ENCODE measurements around the gene FCHSD2. TPM values are rescaled to one million over a fixed set of nuclear protein-coding genes. Genes with fewer than 3 reads are reported as not detected.

FCHSD2 gene
- total RNA-seq, 4 donors from 2014 or later, result 20.4 to 42.4 (median 26.4) TPM

DNA sequence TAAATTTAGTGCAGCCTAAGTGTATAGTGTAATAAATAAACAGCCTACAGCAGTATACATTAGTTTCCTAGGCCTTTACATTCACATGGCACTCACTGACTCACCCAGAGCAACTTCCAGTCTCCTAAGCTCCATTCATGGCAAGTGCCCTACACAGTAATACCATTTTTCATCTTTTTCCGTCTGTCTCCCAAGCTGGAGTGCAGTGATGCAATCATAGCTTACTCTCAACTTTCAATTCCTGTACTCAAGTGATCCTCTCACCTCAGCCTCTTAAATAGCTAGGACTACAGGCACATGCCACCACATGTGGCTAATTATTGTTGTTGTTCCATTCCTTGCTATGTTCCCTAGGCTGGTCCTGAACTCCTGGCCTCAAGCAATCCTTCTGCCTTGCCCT lies 54.4 kb downstream of the FCHSD2 start:
- no peak for TF ChIP-seq POLR2AphosphoS5 (IDR thresholded peaks at IDR 0.05)
- TF ChIP-seq, protein P1, sequence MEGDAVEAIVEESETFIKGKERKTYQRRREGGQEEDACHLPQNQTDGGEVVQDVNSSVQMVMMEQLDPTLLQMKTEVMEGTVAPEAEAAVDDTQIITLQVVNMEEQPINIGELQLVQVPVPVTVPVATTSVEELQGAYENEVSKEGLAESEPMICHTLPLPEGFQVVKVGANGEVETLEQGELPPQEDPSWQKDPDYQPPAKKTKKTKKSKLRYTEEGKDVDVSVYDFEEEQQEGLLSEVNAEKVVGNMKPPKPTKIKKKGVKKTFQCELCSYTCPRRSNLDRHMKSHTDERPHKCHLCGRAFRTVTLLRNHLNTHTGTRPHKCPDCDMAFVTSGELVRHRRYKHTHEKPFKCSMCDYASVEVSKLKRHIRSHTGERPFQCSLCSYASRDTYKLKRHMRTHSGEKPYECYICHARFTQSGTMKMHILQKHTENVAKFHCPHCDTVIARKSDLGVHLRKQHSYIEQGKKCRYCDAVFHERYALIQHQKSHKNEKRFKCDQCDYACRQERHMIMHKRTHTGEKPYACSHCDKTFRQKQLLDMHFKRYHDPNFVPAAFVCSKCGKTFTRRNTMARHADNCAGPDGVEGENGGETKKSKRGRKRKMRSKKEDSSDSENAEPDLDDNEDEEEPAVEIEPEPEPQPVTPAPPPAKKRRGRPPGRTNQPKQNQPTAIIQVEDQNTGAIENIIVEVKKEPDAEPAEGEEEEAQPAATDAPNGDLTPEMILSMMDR (IDR thresholded peaks at IDR 0.05), result no peak
- intact Hi-C loops (cut with DNase I), result no loop called here
- DNase-seq (ENCODE audit: extremely low spot score), result no peak
- peaks cover 8 to 13% (median 9%) of the 10 kb centered on the region in 4 donors for H3K4me1 ChIP-seq
- no peak overlapping the region for H3K27ac ChIP-seq (replicated peaks in 1 of 4)
- WGBS, result 50% methylated on average over 1 of the region's 1 CpG
- H3K27me3 ChIP-seq, result no peaks in the 10 kb centered on the region
- no peak overlapping the region for H3K4me3 ChIP-seq
- no peaks in the 10 kb centered on the region for H3K9me3 ChIP-seq
- H3K36me3 ChIP-seq, result peaks cover 0 to 14% (median 3%) of the 10 kb centered on the region in 4 donors

DNA sequence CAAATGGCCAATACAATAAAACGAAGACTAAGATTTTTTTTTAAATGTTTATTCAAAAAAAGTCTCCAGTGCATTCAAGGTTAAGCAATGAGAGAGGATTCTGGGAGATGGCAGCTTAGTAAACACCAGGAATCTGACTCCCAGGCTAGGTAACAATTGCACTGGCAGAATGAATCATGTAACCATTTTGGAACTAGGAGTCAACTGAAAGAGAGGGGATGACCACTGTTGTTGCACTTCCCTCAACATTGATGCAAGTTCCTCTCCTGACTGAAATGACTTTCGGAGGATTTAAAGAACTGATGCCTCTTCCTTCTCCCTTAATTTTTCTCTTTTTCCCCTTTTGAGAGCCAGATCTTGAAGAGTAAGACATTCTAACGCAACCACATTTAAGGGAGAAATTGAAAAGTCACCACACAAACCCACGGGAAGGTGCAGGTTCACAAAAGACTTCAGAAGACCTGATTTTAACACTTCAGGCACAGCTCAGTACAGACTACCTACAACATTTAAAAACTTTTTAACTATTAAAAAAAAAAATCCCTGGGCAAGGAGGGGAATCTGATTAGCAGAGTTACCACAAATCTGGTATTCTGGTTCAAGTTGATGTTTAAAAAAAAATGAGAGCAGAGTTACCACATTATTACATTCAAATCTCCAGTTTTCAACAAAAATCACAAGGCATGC lies 56.8 kb downstream of the FCHSD2 start:
- H3K4me1 ChIP-seq, result peaks cover 8 to 13% (median 9%) of the 10 kb centered on the region in 4 donors
- H3K27me3 ChIP-seq, result no peaks in the 10 kb centered on the region
- TF ChIP-seq POLR2AphosphoS5 (IDR thresholded peaks at IDR 0.05) (no peak), EP300 (IDR thresholded peaks at IDR 0.05) (no peak), POLR2A (IDR thresholded peaks at IDR 0.05; ENCODE audit: low read depth) (no peak)
- TF ChIP-seq, protein P1 (IDR thresholded peaks at IDR 0.05), result no peak
- intact Hi-C loops (cut with DNase I), result no loop called here
- 80% methylated on average over 4 of the region's 4 CpGs for WGBS
- no peak overlapping the region for H3K27ac ChIP-seq (replicated peaks in 1 of 4)
- H3K9me3 ChIP-seq, result no peaks in the 10 kb centered on the region
- peaks cover 0 to 24% (median 3%) of the 10 kb centered on the region in 4 donors for H3K36me3 ChIP-seq
- no peak overlapping the region for H3K4me3 ChIP-seq
- no peak for DNase-seq (ENCODE audit: extremely low spot score)

DNA sequence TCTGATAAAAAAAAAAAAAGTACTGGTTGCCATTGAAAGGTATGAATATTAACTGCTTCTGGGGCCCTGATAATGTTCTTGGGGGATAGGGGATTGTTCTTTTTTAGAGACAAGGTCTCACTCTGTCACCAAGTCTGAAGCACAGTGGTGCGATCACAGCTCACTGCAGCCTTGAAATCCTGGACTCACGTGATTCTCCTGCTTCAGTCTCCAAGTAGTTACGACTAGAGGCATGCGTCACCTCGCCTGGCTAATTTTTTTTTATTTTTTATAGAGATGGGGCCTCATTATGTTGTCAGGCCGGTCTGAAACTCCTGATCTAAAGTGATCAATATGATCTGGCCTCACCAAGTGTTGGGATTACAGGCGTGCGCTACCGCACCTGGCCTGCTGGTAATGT lies 63.5 kb downstream of the FCHSD2 start:
- WGBS, result 97% methylated on average over 9 of the region's 9 CpGs
- intact Hi-C loops (cut with DNase I), result no loop called here

DNA sequence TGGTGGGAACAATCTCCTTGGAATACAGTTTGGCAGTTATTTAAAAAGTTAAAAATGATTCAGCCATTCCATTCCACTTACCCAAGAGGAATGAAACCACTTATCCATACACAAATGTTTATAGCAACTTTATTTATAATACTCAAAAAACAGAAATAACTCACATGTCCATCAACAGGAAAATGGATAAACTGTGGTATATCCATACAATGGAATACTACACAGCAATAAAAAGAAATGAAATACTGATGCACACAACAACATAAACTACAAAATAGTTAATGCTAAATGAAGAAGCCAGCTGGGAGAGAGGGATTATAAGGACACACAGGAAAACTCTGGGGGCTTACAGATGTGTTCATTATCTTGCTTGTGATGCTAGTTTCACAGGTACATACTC lies 64.7 kb downstream of the FCHSD2 start:
- Histone ChIP-seq H3K27ac (replicated peaks in 1 of 4) (no peak overlapping the region), H3K36me3 (peaks cover 0 to 28% (median 4%) of the 10 kb centered on the region in 4 donors), H3K9me3 (peaks cover 0 to 6% (median 0%) of the 10 kb centered on the region in 4 donors), H3K4me1 (peaks cover 12 to 22% (median 13%) of the 10 kb centered on the region in 4 donors), H3K27me3 (no peaks in the 10 kb centered on the region), H3K4me3 (no peak overlapping the region)
- no peak for DNase-seq (ENCODE audit: extremely low spot score)
- TF ChIP-seq POLR2AphosphoS5 (IDR thresholded peaks at IDR 0.05), result no peak
- TF ChIP-seq POLR2A (IDR thresholded peaks at IDR 0.05; ENCODE audit: low read depth), result no peak
- TF ChIP-seq EP300 (IDR thresholded peaks at IDR 0.05), result no peak
- TF ChIP-seq, protein P1 (IDR thresholded peaks at IDR 0.05), result no peak
- intact Hi-C loops (cut with DNase I), result no loop called here

More for the DNA sequence above, 63.5 kb downstream of the FCHSD2 start:
- Histone ChIP-seq H3K4me3 (no peak overlapping the region), H3K36me3 (peaks cover 0 to 37% (median 7%) of the 10 kb centered on the region in 4 donors), H3K27ac (replicated peaks in 1 of 4) (no peak overlapping the region), H3K9me3 (peaks cover 0 to 6% (median 0%) of the 10 kb centered on the region in 4 donors), H3K4me1 (peaks cover under 1 to 10% (median 1%) of the 10 kb centered on the region in 4 donors), H3K27me3 (no peaks in the 10 kb centered on the region)
- DNase-seq (ENCODE audit: extremely low spot score), result no peak
- no peak for TF ChIP-seq EP300 (IDR thresholded peaks at IDR 0.05)
- TF ChIP-seq, protein P1 (IDR thresholded peaks at IDR 0.05), result no peak
- no peak for TF ChIP-seq POLR2AphosphoS5 (IDR thresholded peaks at IDR 0.05)
- TF ChIP-seq POLR2A (IDR thresholded peaks at IDR 0.05; ENCODE audit: low read depth), result no peak
